WERI-Rb-1 (cell line): ENCODE results near the gene HDAC4.

ENCODE experiments used
- DNase-seq: peaks from one replicate; pipeline ENCODE4 v3.0.0-alpha.2; 2020
- H3K27ac ChIP-seq: fragments of 250-450 bp; sonication (Bioruptor Pico); 2 replicates; pipeline ENCODE4 v1.5.1; 2020; ENCODE audit warnings: mild to moderate bottlenecking, moderate library complexity
- H3K27me3 ChIP-seq: fragments of 250-450 bp; sonication (Bioruptor Pico); 2 replicates; pipeline ENCODE4 v1.5.1; 2021; ENCODE audit warnings: mild to moderate bottlenecking, low read depth, moderate library complexity; ENCODE audit not compliant: insufficient read depth, severe bottlenecking
- H3K36me3 ChIP-seq: fragments of 250-450 bp; sonication (Bioruptor Pico); 2 replicates; pipeline ENCODE4 v1.5.1; 2020; ENCODE audit warnings: mild to moderate bottlenecking, moderate library complexity
- H3K4me3 ChIP-seq: 2 replicates; pipeline ENCODE4 v1.5.1; 2011; ENCODE audit warnings: low read depth, mild to moderate bottlenecking, control low read depth, low read length
- H3K9me3 ChIP-seq: fragments of 250-450 bp; sonication (Bioruptor Pico); 2 replicates; pipeline ENCODE4 v1.5.1; 2021; ENCODE audit warnings: mild to moderate bottlenecking, moderate library complexity; ENCODE audit not compliant: severe bottlenecking
- TF ChIP-seq, protein P1 (sequence below): IDR thresholded peaks from 2 replicates; pipeline ENCODE4 v1.5.1; 2011; ENCODE audit warnings: low read depth, mild to moderate bottlenecking, control low read depth, inconsistent platforms, low read length

HDAC4 gene

DNA sequence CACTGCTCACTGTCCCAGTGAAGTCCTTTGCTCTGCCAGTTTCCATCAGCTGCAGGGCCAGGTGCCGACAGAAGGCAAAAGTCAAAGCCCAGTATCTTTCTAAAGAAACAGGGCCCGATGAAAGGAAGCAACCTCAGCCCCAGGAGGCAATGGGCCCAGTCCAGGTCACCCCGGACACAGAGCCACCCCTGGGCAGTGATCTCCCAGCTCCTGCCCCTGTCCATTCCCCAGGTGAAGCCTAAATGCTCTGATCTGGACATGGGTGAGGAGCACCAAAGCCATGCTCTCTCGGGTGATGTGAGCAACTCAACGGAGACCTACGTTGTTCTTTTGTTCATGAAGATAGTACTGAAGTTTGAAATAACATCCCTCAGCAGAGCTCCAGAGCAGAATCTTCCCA is 61.6 kb downstream of the HDAC4 start:
- no peak overlapping the region for H3K4me3 ChIP-seq
- H3K27ac ChIP-seq, result no peak overlapping the region

DNA sequence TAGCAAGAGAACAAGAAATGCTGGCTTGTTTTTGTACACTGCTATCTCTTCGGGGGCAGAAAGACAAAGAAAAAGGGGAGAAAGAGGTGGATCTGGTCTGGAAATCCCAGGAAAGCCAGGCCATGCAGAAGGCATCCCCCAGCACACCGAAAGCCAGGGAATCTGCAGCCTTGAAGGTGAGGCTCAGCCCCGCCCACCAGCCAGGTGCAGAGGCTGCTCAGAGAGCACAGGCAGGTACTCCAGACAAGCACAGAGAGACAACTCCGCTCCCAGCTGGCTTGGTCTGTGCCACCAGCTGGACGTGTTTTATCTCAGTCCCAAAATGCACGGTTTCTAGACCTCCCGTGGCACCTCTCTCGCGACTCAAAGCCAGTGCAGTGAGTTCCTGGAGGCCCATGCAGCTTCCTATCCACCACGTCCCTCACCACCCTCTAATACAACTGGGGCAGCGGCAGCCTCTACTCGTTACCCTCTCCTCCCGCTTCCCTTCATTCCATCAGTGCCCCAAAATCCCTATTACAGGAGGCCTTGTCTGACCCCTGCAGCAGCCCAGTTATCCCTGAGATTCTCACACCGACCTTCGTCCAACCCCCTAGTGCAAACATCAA is 62.8 kb downstream of the HDAC4 start:
- Histone ChIP-seq H3K4me3 (no peak overlapping the region), H3K36me3 (no peaks in the 10 kb centered on the region), H3K9me3 (no peaks in the 10 kb centered on the region), H3K27ac (no peak overlapping the region), H3K27me3 (no peaks in the 10 kb centered on the region)
- DNase-seq, result no peak
- TF ChIP-seq, protein P1, sequence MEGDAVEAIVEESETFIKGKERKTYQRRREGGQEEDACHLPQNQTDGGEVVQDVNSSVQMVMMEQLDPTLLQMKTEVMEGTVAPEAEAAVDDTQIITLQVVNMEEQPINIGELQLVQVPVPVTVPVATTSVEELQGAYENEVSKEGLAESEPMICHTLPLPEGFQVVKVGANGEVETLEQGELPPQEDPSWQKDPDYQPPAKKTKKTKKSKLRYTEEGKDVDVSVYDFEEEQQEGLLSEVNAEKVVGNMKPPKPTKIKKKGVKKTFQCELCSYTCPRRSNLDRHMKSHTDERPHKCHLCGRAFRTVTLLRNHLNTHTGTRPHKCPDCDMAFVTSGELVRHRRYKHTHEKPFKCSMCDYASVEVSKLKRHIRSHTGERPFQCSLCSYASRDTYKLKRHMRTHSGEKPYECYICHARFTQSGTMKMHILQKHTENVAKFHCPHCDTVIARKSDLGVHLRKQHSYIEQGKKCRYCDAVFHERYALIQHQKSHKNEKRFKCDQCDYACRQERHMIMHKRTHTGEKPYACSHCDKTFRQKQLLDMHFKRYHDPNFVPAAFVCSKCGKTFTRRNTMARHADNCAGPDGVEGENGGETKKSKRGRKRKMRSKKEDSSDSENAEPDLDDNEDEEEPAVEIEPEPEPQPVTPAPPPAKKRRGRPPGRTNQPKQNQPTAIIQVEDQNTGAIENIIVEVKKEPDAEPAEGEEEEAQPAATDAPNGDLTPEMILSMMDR, result no peak

More for the DNA sequence above, 61.6 kb downstream of the HDAC4 start:
- Histone ChIP-seq H3K9me3 (no peaks in the 10 kb centered on the region), H3K27me3 (no peaks in the 10 kb centered on the region), H3K36me3 (no peaks in the 10 kb centered on the region)
- TF ChIP-seq, protein P1, result no peak
- no peak for DNase-seq

DNA sequence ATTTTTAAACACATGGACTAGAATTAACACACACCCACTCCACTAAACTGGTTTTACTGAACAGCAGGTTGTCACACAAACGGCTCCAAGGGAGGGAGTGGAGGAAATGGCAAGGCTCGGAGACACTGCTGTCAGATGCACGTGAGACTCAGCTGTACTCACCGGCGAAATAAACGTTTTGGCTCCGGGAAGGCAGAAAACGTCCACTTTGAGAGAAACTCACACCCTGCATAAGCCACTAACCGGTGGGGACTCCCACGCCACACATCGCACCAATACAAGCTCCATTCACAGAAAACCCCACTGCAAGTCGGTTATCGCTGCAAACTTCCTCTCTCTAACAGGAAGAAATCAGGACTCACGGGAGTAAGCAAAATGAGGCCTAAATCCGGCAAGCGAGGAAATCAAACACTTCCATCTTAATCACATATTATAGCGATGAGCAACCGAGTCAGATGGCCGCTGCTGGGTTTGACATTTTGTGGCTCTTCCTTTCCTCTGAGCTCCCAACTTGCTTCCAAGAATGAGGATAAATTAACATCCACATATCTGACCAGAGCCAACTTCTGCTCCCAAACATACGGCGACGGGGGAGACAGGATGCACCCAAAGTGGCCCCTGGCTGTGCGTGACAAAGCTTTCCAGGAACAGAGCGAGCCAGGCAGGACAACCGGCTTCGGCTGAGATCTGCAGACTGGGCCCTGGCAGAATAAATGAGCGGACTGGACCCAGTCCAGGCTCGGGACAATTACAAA is 63.5 kb downstream of the HDAC4 start:
- no peaks in the 10 kb centered on the region for H3K36me3 ChIP-seq
- H3K9me3 ChIP-seq, result no peaks in the 10 kb centered on the region
- no peaks in the 10 kb centered on the region for H3K27me3 ChIP-seq
- TF ChIP-seq, protein P1, result no peak
- H3K27ac ChIP-seq, result no peak overlapping the region
- DNase-seq, result no peak
- no peak overlapping the region for H3K4me3 ChIP-seq

DNA sequence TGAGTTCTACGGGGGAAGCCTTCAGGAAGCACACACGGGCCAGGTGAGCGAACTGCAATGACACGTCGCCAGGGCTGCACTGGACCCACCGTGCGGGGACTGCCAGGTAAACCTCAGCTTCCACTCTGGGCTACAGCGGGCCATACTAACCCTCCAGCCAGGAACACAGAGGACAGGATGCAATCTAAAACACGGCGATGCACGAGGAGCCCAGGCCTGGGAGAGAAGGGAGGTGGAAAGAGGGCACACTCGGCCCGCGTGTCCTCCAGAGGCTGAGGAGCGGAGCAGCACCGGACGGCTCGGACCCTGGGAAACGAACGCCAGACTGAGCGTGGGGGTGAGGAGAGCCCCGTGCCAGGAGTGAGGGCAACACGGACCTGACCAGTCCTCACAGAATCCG is 69.3 kb downstream of the HDAC4 start:
- Histone ChIP-seq H3K27me3 (no peaks in the 10 kb centered on the region), H3K4me3 (no peak overlapping the region), H3K9me3 (no peaks in the 10 kb centered on the region), H3K27ac (no peak overlapping the region), H3K36me3 (no peaks in the 10 kb centered on the region)
- TF ChIP-seq, protein P1, result no peak
- DNase-seq, result no peak

DNA sequence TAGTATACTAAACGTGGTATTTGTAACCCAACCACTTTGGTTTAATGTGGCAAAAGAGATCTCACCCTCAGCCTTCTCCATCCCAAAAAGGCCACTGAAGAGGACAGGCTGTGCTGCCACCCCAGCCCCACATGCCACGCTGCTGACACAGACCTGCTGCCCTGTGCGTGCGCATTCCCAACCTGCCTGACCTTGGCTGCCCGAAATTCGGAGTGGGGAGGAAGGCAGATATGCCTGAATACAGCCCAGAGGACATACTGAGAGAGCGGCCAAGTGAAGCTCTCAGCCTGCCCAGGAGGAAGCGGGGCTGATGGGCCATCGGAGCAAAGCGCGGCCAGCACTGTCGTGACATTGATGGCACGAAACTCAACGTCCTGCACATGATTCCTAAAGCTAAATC is 70.0 kb downstream of the HDAC4 start:
- TF ChIP-seq, protein P1, result no peak
- H3K27me3 ChIP-seq, result no peaks in the 10 kb centered on the region
- H3K36me3 ChIP-seq, result no peaks in the 10 kb centered on the region
- H3K27ac ChIP-seq, result no peak overlapping the region
- no peak for DNase-seq
- no peak overlapping the region for H3K4me3 ChIP-seq
- H3K9me3 ChIP-seq, result no peaks in the 10 kb centered on the region
